Activated naive CD4-positive, alpha-beta T cell treated with anti-CD3 and anti-CD28 coated beads, Interleukin-2, amount 50 U/mL, for 16 hours (primary cell): ENCODE measurements around the gene POLG.

Experiments used
- DNase-seq: peaks from one replicate; pipeline ENCODE4 v3.0.0-alpha.2; 2020

The POLG gene

DNA sequence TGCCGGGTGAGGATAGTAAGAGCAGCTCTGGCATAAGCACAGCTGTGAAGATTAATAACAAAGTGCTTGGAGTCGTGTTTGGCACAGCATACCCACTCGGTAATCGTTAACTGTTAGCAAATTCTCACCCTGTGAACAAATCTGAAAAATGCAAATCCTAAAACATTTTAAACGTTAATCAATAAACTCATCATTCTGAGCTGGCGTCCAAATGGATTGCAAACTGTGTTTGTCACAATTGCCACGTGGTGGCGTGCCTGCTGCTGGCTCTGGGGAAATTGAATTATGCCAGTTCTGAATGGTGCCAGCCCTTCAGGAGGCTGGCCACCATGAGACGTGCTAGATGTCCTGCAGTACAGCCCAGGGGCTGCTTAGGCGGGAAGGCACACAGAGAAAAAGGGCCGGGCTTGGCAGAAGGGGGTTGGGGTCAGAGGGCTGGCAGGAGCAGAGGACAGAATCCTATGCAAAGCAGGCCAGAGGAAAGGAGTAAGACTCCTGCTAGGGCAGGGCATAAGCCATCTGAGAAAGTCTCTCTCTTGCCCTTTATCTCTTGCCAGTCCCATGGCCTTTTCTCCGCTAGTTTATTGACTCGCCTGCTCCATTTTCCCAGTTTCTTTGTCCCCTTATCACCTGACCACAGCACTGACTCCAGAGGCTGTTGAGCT lies 22.1 kb upstream of the POLG start:
- no peak for DNase-seq

- DNase-seq, result no peak
These were observed 19.4 kb upstream of the POLG start for GRCh38 chr15:89353991-89354390.

- no peak for DNase-seq
These were observed 17.9 kb upstream of the POLG start for GRCh38 chr15:89352476-89352875.

DNA sequence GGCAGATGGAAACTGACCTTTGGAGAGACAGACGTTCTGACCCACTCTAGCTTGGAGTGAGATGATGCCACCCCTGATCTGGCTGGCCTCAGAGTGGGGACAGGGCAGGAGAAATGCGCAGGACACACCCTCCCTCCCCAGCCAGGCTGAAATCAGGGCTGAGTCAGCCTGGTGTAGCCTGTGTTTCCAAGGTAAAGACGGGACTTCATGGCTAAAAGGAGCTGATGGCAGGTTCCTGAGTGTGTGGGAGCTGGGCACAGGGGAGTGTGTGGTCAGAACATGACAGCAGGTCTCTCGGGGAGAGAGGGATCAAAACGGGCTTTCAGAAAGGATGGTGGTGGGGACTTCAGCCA lies 14.6 kb upstream of the POLG start:
- no peak for DNase-seq

DNA sequence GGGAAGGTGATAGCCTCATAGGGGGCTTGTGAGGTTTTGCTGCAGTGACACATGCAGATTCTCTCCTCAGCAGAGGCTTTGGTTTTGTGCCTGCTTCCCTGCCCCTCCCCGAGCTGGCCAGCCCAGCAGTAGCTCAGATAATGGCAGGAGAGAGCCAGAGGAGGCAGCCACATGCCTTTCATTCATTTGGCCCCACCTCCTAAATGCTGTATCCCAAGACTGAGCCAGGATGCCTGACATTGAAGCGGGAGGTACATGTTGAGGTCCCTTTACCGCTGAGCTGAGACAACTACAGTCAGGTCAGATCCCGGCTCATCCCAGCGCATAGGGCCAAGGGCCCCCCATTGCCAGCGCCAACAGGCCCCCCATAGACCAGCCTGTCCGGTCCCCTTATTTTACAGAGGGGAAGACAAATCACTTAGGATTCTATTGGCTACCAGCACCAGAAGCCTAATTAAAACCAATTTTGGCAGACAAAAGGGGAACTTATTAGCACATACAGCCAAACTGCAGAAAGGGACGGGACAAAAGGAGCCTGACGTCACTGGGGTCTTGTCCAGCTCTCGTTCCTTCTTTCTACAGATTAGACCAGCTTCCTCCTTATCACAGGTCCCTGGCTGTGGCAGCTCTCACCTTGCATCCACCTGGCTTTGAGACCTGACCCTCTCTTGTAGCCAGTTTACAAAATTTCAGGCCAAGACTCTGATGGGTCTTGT lies 12.1 kb upstream of the POLG start:
- no peak for DNase-seq

GRCh38 chr15:89345248-89345647 lies 10.6 kb upstream of the POLG start:
- no peak for DNase-seq

DNA sequence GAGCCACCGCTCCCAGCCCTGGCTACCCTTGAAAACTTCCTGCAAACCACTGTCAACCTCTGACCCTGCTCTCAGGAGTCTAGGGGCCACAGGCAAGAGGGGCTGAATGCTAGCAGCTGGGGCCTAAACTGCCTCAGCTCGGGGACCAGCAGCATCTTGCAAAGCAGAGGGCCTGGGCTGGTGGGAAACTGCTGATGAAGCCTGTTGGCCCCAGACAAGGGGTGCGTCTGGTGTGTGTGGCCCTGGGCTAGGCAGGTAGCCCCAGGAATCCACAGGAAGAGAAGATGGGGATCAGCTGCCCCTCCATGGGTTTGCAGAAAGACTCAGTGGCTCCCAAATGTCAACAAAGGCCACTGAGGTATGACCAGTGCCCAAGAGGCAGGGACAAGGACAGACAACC lies 8.2 kb upstream of the POLG start:
- DNase-seq, result no peak

DNA sequence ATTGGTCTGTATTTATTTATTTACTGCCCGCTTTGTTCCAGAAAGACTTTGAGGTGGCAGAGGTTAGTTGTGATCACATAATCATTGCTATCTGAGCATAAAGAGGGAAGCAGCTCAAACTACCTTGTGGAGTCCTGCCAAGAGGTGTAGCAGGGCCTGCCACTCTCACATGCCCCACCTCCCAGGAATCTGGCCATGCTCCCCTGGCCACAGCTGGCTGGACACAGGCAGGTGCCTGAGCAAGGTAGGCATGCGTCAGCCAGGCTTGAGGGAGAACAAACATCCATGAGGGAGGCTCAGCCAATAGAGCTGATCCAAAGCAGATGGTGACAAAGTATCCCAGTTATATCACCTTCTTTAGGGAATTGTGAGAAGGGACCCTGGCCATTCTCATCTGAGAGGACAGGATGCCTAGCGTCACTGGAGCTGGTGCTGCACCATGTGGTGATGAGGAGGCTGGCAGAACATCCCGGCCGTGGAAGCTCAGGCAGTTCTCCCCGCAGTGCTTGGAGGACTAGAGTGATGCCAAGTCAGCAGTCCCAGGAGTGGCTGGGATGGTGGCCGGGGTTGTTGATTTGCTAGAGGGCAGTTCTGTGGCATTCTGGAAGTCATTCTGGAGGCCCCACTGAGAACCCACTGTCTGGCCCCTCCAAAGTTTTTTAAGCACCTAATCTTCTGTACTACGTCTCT lies 6.8 kb upstream of the POLG start:
- no peak for DNase-seq

DNA sequence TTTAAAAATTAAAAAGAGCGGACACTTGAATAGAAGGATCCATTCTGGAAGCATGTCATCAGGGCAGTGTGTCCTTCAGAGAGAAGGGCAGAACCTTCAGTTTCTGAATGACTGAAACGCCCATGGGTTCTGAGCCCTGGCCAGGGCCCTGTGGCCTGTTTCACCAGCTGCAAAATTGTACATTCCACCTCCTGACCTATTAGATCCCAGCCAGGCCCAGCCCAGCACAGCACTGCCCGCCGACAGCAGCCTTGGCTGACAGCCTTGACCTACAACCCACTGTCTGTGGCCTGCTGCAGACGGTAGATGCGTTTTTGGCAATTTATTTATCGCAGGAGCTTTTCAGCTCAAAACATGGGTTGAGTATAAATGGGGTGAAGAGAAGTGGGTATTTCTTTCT lies 5.9 kb upstream of the POLG start:
- DNase-seq, result no peak

- DNase-seq, result no peak
These were observed 3.4 kb upstream of the POLG start for GRCh38 chr15:89338036-89338435.

DNA sequence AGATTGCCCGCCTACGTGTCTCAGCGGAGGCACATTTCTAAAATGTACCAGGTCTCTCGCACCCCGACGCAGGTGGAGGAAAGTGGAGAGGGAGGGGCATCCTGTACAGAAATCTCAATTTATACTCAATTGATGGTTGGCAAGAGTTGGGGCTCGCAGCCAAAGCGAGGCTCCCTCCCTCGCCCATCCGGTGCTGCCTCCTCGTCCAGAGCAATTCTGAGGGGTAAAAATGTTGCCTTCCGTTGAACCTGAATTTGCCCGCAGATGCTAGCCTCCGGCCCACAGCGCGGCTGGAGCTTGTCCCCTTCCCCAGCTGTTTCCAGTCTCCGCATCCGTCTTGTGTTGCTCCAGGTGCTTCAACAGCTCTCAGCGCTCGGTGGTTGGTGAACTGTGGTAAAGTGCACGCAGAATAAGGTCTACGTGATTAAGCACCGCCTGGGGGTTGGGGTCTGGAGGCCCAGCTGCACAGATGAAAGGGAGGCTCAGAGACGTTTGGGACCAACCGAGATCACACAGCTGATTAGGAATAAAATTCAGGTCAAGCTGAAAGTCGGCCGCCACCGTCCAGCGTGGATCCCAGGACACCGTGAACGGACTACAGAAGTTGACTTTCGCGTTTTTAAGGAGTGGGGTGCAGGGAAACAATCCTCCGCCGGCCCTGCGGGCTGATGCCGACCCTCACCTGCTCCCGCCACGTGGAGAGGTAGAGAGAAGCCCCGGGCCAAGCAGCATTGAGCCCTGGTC lies 846 bp upstream of the POLG start:
- DNase-seq, result no peak

- no peak for DNase-seq
These were observed 590 bp downstream of the POLG start for GRCh38 chr15:89333959-89334509.

GRCh38 chr15:89333011-89333860 lies 1.4 kb downstream of the POLG start:
- DNase-seq, result no peak

DNA sequence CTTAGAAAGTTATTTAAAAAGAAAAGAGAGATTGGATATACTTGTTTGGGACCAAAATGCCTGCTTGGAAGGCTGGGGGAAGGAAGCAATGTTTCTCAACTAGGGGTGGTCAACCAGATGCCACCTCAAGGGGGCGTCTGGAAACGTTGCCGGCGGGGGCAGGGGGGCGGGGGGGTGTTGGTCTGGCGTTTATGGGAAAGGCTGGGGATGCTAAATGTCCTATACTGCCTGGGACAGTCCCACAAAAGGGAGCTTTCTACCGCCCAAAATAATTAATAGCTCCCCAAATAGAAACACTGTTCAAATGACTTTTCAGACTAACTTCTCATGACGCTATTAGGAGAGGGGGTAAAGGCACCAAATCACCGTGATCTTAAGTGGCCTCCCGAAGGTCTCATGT lies 2.2 kb downstream of the POLG start:
- DNase-seq, result no peak

GRCh38 chr15:89330881-89331595 lies 3.6 kb downstream of the POLG start:
- no peak for DNase-seq

DNA sequence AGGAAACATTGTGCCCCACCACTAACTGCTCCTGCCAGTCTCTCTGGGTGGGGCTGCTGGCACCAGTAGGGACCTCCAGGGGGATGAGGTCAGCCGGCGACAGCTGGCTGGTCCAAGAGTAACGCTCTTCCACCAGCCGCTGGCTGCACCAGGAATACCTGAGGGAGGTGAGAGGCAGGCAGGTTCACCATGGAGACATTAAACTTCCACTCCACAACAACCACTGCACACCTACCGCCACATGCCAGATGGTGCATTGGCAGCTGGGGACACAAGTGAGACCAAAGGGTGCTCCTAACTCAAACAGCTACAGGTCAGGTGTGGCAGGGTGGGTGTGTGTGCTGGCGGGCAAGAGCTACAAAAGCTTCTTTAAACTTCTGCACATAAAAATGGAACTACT lies 4.5 kb downstream of the POLG start:
- no peak for DNase-seq

DNA sequence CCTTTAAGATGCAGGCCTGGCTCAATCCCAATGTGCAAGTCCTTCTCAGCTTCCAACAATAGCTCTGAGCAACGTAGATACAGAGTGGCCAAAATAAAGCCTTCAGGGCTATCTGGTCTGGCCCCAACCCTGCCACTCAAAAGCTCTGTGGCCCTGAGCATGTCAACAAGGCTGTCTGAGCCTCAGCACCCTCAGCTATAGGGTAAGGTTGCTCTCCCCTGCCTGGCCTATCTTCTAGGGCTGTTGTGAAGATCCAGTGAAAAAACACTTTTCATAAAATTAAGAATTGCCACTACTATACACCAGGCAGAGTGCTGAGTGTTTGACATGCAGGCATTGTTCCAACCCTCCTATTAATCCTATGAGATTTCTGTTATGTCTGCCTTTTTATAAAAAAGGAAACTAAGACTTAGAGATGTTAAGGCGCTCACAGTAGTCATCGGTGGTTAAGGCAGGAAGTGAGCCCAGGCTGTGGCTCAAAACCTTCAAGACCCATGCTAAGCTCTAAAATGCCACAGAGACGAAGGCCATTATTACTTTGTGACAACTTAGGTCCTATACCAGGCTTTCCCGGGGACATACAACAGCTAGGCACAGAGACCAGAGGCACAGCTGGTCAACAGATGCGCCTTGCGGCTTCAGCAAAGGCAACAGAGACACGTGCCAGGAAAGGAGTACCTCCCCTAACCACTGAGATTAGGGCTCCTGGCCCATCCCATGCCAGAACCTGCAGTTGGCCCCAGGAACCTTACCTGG lies 5.1 kb downstream of the POLG start:
- DNase-seq, result no peak

- no peak for DNase-seq
These were observed 6.0 kb downstream of the POLG start for GRCh38 chr15:89328398-89329254.

DNA sequence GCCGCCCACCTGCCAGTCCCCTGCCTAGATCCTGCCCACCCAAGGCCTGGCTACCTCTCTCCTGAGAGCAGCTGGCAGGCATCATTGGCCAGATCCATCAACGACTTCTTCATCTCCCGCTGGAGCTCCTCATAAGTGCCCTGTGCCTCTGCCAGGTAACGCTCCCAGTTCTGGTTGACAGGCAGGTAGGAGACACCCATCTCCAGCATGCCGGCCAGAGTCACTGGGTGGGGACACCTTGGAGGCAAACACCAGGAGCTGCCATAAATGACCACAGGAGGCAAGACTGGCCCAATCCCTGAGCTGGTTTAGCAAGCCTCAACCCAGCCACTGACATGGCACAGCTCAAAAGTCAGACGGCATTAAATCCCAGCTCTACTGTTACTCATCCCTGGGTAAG lies 7.5 kb downstream of the POLG start:
- DNase-seq, result no peak

GRCh38 chr15:89326316-89326715 lies 8.3 kb downstream of the POLG start:
- DNase-seq, result no peak
